HCEC 1CT (cell line): ENCODE data around the gene ERLIN1.
A peak's percentile ranks its signal among the peaks of the same experiment; 100 is the strongest.
"Not testable (repeated sequence)": the region's sequence is repeated elsewhere in the genome, so short reads cannot be mapped to it uniquely, and the experiment has no call there.

ENCODE experiments used
- DNase-seq: peaks from one replicate; pipeline ENCODE4 v3.0.0-alpha.2; 2017

ERLIN1 gene

GRCh38 chr10:100131571-100131970 is 54.3 kb downstream of the ERLIN1 start:
- DNase-seq: no peak

- DNase-seq: no peak
Observed at GRCh38 chr10:100130831-100131230, 55.0 kb downstream of the ERLIN1 start.

- DNase-seq: no peak
Observed at GRCh38 chr10:100129424-100129823, 56.4 kb downstream of the ERLIN1 start.

GRCh38 chr10:100128951-100129350 is 56.9 kb downstream of the ERLIN1 start:
- no peak for DNase-seq

GRCh38 chr10:100125335-100125734 is 60.5 kb downstream of the ERLIN1 start:
- not testable (repeated sequence) for DNase-seq

- no peak for DNase-seq
Observed at GRCh38 chr10:100124097-100124496, 61.7 kb downstream of the ERLIN1 start.

- no peak for DNase-seq
Observed at GRCh38 chr10:100122780-100123179, 63.0 kb downstream of the ERLIN1 start.

GRCh38 chr10:100120550-100120949 is 65.3 kb downstream of the ERLIN1 start:
- DNase-seq: no peak

GRCh38 chr10:100119726-100120125 is 66.1 kb downstream of the ERLIN1 start:
- DNase-seq: no peak

- DNase-seq: no peak
Observed at GRCh38 chr10:100114976-100115770, 70.7 kb downstream of the ERLIN1 start.

- DNase-seq: no peak
Observed at GRCh38 chr10:100114460-100114859, 71.4 kb downstream of the ERLIN1 start.

- DNase-seq: no peak
Observed at GRCh38 chr10:100109670-100110069, 76.2 kb downstream of the ERLIN1 start.

- no peak for DNase-seq
Observed at GRCh38 chr10:100106865-100107264, 79.0 kb downstream of the ERLIN1 start.

- DNase-seq: no peak
Observed at GRCh38 chr10:100104300-100104699, 81.5 kb downstream of the ERLIN1 start.

GRCh38 chr10:100103581-100103980 is 82.2 kb downstream of the ERLIN1 start:
- no peak for DNase-seq

- peak; percentile 32 for DNase-seq
Observed at GRCh38 chr10:100101192-100102076, 84.4 kb downstream of the ERLIN1 start.

GRCh38 chr10:100100651-100101184 is 85.1 kb downstream of the ERLIN1 start:
- peak; percentile 72 for DNase-seq
